Hepatocyte (in vitro differentiated cells): ENCODE data around the gene BAG1. TPM values are rescaled to one million over a fixed set of nuclear protein-coding genes. Genes with fewer than 3 reads are reported as not detected.

Experiments used
- DNase-seq: peaks from one replicate; pipeline ENCODE4 v3.0.0-alpha.2; 2016; ENCODE audit warnings: low spot score
- H2AFZ ChIP-seq: fragments of 200-600 bp; sonication (generic); 2 replicates; pipeline ENCODE4 v1.6.0; 2016; ENCODE audit warnings: antibody characterized with exemption, mild to moderate bottlenecking
- H3K27ac ChIP-seq: fragments of 200-600 bp; sonication (generic); 2 replicates; pipeline ENCODE4 v1.5.1; 2016; ENCODE audit warnings: mild to moderate bottlenecking
- H3K27me3 ChIP-seq: fragments of 200-600 bp; sonication (generic); 2 replicates; pipeline ENCODE4 v1.6.1; 2016
- H3K36me3 ChIP-seq: fragments of 200-600 bp; sonication (generic); replicated peaks from 2 replicates; pipeline ENCODE4 v1.5.1; 2016; ENCODE audit warnings: low read depth; ENCODE audit not compliant: insufficient read depth
- H3K4me1 ChIP-seq: fragments of 200-600 bp; sonication (generic); 2 replicates; pipeline ENCODE4 v1.5.1; 2016; ENCODE audit warnings: mild to moderate bottlenecking, moderate library complexity; ENCODE audit not compliant: insufficient read depth
- H3K4me2 ChIP-seq: fragments of 200-600 bp; sonication (generic); 2 replicates; pipeline ENCODE4 v1.6.0; 2016
- H3K4me3 ChIP-seq: fragments of 200-600 bp; sonication (generic); 2 replicates; pipeline ENCODE4 v1.5.1; 2016; ENCODE audit warnings: mild to moderate bottlenecking
- H3K79me2 ChIP-seq: fragments of 200-600 bp; sonication (generic); 2 replicates; pipeline ENCODE4 v1.6.0; 2017; ENCODE audit warnings: mild to moderate bottlenecking
- H3K9me2 ChIP-seq: fragments of 200-600 bp; sonication (generic); replicated peaks from 2 replicates; pipeline ENCODE4 v1.6.0; 2017; ENCODE audit warnings: mild to moderate bottlenecking; ENCODE audit not compliant: insufficient read depth
- H3K9me3 ChIP-seq: fragments of 200-600 bp; sonication (generic); 2 replicates; pipeline ENCODE4 v1.5.1; 2016; ENCODE audit warnings: low read depth, mild to moderate bottlenecking
- H4K20me1 ChIP-seq: fragments of 200-600 bp; sonication (generic); 2 replicates; pipeline ENCODE4 v1.6.0; 2016; ENCODE audit warnings: mild to moderate bottlenecking; ENCODE audit not compliant: insufficient read depth, poor library complexity, severe bottlenecking
- CTCF ChIP-seq: fragments of 200-600 bp; sonication (generic); IDR thresholded peaks from 2 replicates; pipeline ENCODE4 v1.5.1; 2016; ENCODE audit warnings: antibody characterized with exemption, mild to moderate bottlenecking; ENCODE audit not compliant: poor library complexity
- EZH2 ChIP-seq: fragments of 200-600 bp; sonication (generic); IDR thresholded peaks from 2 replicates; pipeline ENCODE4 v1.6.1; 2016; ENCODE audit warnings: antibody characterized with exemption, mild to moderate bottlenecking, borderline replicate concordance
- EZH2phosphoT487 ChIP-seq: fragments of 200-600 bp; sonication (generic); IDR thresholded peaks from one replicate; pipeline ENCODE4 v1.6.1; 2018; ENCODE audit warnings: antibody characterized with exemption, mild to moderate bottlenecking, low read depth, moderate library complexity; ENCODE audit not compliant: unreplicated experiment, severe bottlenecking
- WGBS: methylation state at CpG from one replicate; pipeline ENCODE4 v1.1.6; 2016; ENCODE audit warnings: low lambda C conversion rate; ENCODE audit errors: missing lambda C conversion rate; 5-methylcytosine and 5-hydroxymethylcytosine counted together
- polyA plus RNA-seq: library from polyadenylated mRNA; unstranded; fragments of >200 nt; fragmentation: Nextera tagmentation; extraction: Ambion mirVana; gene quantifications from 2 replicates; pipeline ENCODE4 v1.2.1, GENCODE V29; 2016
- total RNA-seq: library from RNA; depleted of rRNA; stranded (reverse); fragments of >200 nt; gene quantifications from 2 replicates; pipeline ENCODE4 v1.2.3, GENCODE V29; 2014

Gene BAG1
- total and polyA plus RNA-seq, 2 experiments from 2014 or later, result 78.5 to 103 TPM

GRCh38 chr9:33250458-33250995 is 14.0 kb downstream of the BAG1 start:
- H3K79me2 ChIP-seq, result no peaks in the 10 kb centered on the region
- no peak overlapping the region for H3K4me3 ChIP-seq
- no peaks in the 10 kb centered on the region for H3K9me2 ChIP-seq
- no peak for DNase-seq
- no peaks in the 10 kb centered on the region for H3K36me3 ChIP-seq
- peaks cover 6% of the 10 kb centered on the region for H3K4me1 ChIP-seq
- H3K4me2 ChIP-seq, result no peak overlapping the region
- no peaks in the 10 kb centered on the region for H4K20me1 ChIP-seq
- H3K27me3 ChIP-seq, result no peaks in the 10 kb centered on the region
- H3K9me3 ChIP-seq, result no peaks in the 10 kb centered on the region
- H2AFZ ChIP-seq, result no peak overlapping the region
- H3K27ac ChIP-seq, result no peak overlapping the region
- WGBS, result 63% methylated on average over 1 of the region's 1 CpG
- TF ChIP-seq EZH2phosphoT487 (no peak), EZH2 (no peak), CTCF (no peak)

GRCh38 chr9:33249983-33250382 is 14.5 kb downstream of the BAG1 start:
- no peak for TF ChIP-seq EZH2
- Histone ChIP-seq H3K4me3 (no peak overlapping the region), H3K9me2 (no peaks in the 10 kb centered on the region), H3K4me1 (peaks cover 6% of the 10 kb centered on the region), H3K9me3 (no peaks in the 10 kb centered on the region), H3K27me3 (no peaks in the 10 kb centered on the region), H3K27ac (no peak overlapping the region), H3K79me2 (no peaks in the 10 kb centered on the region), H4K20me1 (no peaks in the 10 kb centered on the region), H2AFZ (no peak overlapping the region), H3K36me3 (no peaks in the 10 kb centered on the region), H3K4me2 (no peak overlapping the region)
- 93% methylated on average over 2 of the region's 2 CpGs for WGBS
- DNase-seq, result no peak

- H3K9me3 ChIP-seq, result no peaks in the 10 kb centered on the region
- no peaks in the 10 kb centered on the region for H3K36me3 ChIP-seq
- TF ChIP-seq CTCF (no peak), EZH2phosphoT487 (no peak), EZH2 (no peak)
- no peak overlapping the region for H2AFZ ChIP-seq
- no peaks in the 10 kb centered on the region for H3K79me2 ChIP-seq
- no peaks in the 10 kb centered on the region for H3K27me3 ChIP-seq
- H3K4me3 ChIP-seq, result no peak overlapping the region
- H3K4me2 ChIP-seq, result no peak overlapping the region
- H3K9me2 ChIP-seq, result no peaks in the 10 kb centered on the region
- DNase-seq, result no peak
- H3K4me1 ChIP-seq, result peaks cover 6% of the 10 kb centered on the region
- WGBS, result 88% methylated on average over 6 of the region's 6 CpGs
- no peaks in the 10 kb centered on the region for H4K20me1 ChIP-seq
- no peak overlapping the region for H3K27ac ChIP-seq
Observed at GRCh38 chr9:33249087-33249658, 15.3 kb downstream of the BAG1 start.

GRCh38 chr9:33248606-33249005 is 15.9 kb downstream of the BAG1 start:
- Histone ChIP-seq H3K9me3 (no peaks in the 10 kb centered on the region), H2AFZ (no peak overlapping the region), H4K20me1 (no peaks in the 10 kb centered on the region), H3K27ac (no peak overlapping the region), H3K9me2 (no peaks in the 10 kb centered on the region), H3K79me2 (no peaks in the 10 kb centered on the region), H3K36me3 (no peaks in the 10 kb centered on the region), H3K4me3 (no peak overlapping the region), H3K27me3 (no peaks in the 10 kb centered on the region), H3K4me1 (peaks cover 6% of the 10 kb centered on the region), H3K4me2 (no peak overlapping the region)
- WGBS, result 96% methylated on average over 3 of the region's 3 CpGs
- TF ChIP-seq EZH2phosphoT487 (no peak), CTCF (no peak), EZH2 (no peak)
- DNase-seq, result no peak
